ENCODE measurements around the gene IGFL2. TPM values are rescaled to one million over a fixed set of nuclear protein-coding genes. Genes with fewer than 3 reads are reported as not detected.

The IGFL2 gene
- total and polyA plus RNA-seq, 4 donors = 0.08 TPM; not detected in 3

GRCh38 chr19:46192992-46193650, 45.1 kb downstream of the IGFL2 start:
- Histone ChIP-seq H3K36me3 (ENCODE audit: control insufficient read depth in 4 of 4, insufficient read depth in 3 of 4, low read depth in 1 of 4, low read length in 3 of 4) (no peaks in the 10 kb centered on the region), H3K9me3 (ENCODE audit: control insufficient read depth in 4 of 4, low read length in 3 of 4) (no peaks in the 10 kb centered on the region), H3K4me1 (ENCODE audit: control insufficient read depth in 4 of 4, insufficient read depth in 4 of 4, low read length in 3 of 4) (peaks cover 4 to 37% (median 17%) of the 10 kb centered on the region in 4 donors), H3K4me3 (ENCODE audit: low read depth in 1 of 3, low read length in 3 of 3) (no peak overlapping the region), H3K27ac (ENCODE audit: low read depth in 1 of 2, low read length in 2 of 2) (peak overlapping the region; percentile 85 to 95), H3K27me3 (ENCODE audit: control insufficient read depth in 4 of 4, insufficient read depth in 4 of 4, low read length in 3 of 4) (no peaks in the 10 kb centered on the region), H3K9ac (ENCODE audit: low read depth in 1 of 2, low read length in 2 of 2) (peak overlapping the region in 1 of 2 donors; percentile 96)
- TF ChIP-seq FOXA2 (IDR thresholded peaks at IDR 0.05) = peak; percentile 99
- peak; percentile 77 for TF ChIP-seq SP1 (IDR thresholded peaks at IDR 0.05)
- TF ChIP-seq MAX (IDR thresholded peaks at IDR 0.05) = no peak
- TF ChIP-seq YY1 (IDR thresholded peaks at IDR 0.05) = peak; percentile 15
- peak; percentile 46 to 82 for TF ChIP-seq RXRA (IDR thresholded peaks at IDR 0.05)
- TF ChIP-seq TAF1 (conservative IDR thresholded peaks at IDR 0.05) = peak; percentile 54
- no peak for TF ChIP-seq GABPA (IDR thresholded peaks at IDR 0.05 in 1 of 2, conservative IDR thresholded peaks at IDR 0.05 in 1 of 2)
- peak in 1 of 2 donors; percentile 19 for TF ChIP-seq EGR1 (IDR thresholded peaks at IDR 0.05; ENCODE audit: low read depth in 2 of 2)
- no peak for TF ChIP-seq NR2F2 (IDR thresholded peaks at IDR 0.05)
- peak; percentile 19 for TF ChIP-seq HNF4G (IDR thresholded peaks at IDR 0.05)
- no peak for TF ChIP-seq RAD21 (IDR thresholded peaks at IDR 0.05)
- TF ChIP-seq, protein P1, sequence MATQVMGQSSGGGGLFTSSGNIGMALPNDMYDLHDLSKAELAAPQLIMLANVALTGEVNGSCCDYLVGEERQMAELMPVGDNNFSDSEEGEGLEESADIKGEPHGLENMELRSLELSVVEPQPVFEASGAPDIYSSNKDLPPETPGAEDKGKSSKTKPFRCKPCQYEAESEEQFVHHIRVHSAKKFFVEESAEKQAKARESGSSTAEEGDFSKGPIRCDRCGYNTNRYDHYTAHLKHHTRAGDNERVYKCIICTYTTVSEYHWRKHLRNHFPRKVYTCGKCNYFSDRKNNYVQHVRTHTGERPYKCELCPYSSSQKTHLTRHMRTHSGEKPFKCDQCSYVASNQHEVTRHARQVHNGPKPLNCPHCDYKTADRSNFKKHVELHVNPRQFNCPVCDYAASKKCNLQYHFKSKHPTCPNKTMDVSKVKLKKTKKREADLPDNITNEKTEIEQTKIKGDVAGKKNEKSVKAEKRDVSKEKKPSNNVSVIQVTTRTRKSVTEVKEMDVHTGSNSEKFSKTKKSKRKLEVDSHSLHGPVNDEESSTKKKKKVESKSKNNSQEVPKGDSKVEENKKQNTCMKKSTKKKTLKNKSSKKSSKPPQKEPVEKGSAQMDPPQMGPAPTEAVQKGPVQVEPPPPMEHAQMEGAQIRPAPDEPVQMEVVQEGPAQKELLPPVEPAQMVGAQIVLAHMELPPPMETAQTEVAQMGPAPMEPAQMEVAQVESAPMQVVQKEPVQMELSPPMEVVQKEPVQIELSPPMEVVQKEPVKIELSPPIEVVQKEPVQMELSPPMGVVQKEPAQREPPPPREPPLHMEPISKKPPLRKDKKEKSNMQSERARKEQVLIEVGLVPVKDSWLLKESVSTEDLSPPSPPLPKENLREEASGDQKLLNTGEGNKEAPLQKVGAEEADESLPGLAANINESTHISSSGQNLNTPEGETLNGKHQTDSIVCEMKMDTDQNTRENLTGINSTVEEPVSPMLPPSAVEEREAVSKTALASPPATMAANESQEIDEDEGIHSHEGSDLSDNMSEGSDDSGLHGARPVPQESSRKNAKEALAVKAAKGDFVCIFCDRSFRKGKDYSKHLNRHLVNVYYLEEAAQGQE (IDR thresholded peaks at IDR 0.05) = peak; percentile 73
- peak; percentile 97 for TF ChIP-seq FOXA1 (IDR thresholded peaks at IDR 0.05)
- TF ChIP-seq, protein P2, sequence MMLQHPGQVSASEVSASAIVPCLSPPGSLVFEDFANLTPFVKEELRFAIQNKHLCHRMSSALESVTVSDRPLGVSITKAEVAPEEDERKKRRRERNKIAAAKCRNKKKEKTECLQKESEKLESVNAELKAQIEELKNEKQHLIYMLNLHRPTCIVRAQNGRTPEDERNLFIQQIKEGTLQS (IDR thresholded peaks at IDR 0.05) = peak; percentile 98
- peak; percentile 100 for TF ChIP-seq JUND (IDR thresholded peaks at IDR 0.05)
- peak; percentile 71 to 80 for TF ChIP-seq HNF4A (conservative IDR thresholded peaks at IDR 0.05)
- TF ChIP-seq, protein P3, sequence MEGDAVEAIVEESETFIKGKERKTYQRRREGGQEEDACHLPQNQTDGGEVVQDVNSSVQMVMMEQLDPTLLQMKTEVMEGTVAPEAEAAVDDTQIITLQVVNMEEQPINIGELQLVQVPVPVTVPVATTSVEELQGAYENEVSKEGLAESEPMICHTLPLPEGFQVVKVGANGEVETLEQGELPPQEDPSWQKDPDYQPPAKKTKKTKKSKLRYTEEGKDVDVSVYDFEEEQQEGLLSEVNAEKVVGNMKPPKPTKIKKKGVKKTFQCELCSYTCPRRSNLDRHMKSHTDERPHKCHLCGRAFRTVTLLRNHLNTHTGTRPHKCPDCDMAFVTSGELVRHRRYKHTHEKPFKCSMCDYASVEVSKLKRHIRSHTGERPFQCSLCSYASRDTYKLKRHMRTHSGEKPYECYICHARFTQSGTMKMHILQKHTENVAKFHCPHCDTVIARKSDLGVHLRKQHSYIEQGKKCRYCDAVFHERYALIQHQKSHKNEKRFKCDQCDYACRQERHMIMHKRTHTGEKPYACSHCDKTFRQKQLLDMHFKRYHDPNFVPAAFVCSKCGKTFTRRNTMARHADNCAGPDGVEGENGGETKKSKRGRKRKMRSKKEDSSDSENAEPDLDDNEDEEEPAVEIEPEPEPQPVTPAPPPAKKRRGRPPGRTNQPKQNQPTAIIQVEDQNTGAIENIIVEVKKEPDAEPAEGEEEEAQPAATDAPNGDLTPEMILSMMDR (IDR thresholded peaks at IDR 0.05; ENCODE audit: low read depth, low read length, missing input control) = no peak
- TF ChIP-seq ZBTB33 (IDR thresholded peaks at IDR 0.05) = no peak
- WGBS = 18% methylated on average over 11 of the region's 11 CpGs
- DNase-seq (ENCODE audit: low spot score) = no peak
